Measurements from ENCODE around the gene PTPRF. TPM values are rescaled to one million over a fixed set of nuclear protein-coding genes. Genes with fewer than 3 reads are reported as not detected.

PTPRF gene
- total and polyA plus RNA-seq, 3 donors from 2014 or later: 43.1 to 51.0 (median 45.4) TPM

DNA sequence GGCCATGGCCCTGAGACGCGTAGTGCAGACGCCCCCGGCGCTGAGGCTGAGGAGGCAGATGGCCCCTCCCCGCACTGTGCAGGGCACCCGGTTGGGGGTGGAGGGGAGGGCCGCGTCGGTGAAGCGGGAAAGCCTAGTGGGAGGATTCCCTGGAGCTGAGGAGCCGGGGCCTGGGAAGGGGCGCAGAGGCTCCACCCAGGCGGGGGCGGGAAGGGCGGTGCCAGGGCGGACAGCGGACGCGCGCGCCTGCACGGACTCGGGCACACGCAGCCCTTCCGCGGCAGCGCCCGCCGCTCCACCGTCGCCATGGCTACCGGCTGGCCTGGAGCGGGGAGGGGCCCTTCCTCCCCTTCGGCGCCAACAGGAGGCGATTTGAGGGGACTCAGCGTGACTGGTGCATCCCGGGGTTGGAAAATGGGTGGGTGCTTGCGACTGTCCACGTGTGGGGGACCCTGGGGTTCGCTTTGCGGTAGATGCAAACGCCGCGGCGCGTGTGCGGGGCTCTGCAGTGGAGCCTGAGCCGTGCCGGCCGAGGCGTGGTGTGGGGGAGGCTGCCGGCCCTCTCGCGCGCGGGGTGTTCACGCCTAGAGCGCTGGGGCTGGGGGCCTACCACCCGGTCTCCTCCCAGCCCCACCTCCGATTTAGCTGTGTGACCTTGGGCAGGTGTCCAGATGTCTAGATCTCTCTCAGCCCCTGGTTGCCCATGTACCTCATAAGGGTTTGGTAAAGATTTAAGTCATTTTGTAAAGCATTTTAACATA is 35.1 kb downstream of the PTPRF start:
- intact Hi-C loops (cut with DNase I; ENCODE audit: low total_unique reads): no loop called here
- no peaks in the 10 kb centered on the region for H3K27me3 ChIP-seq
- H3K27ac ChIP-seq: no peak overlapping the region
- 1 to 2% methylated on average over 9 to 45 of the region's 62 CpGs for WGBS, 2 donors
- H3K4me1 ChIP-seq: peaks cover 32% of the 10 kb centered on the region
- no peak for TF ChIP-seq POLR2A (IDR thresholded peaks at IDR 0.05)
- TF ChIP-seq, protein P1, sequence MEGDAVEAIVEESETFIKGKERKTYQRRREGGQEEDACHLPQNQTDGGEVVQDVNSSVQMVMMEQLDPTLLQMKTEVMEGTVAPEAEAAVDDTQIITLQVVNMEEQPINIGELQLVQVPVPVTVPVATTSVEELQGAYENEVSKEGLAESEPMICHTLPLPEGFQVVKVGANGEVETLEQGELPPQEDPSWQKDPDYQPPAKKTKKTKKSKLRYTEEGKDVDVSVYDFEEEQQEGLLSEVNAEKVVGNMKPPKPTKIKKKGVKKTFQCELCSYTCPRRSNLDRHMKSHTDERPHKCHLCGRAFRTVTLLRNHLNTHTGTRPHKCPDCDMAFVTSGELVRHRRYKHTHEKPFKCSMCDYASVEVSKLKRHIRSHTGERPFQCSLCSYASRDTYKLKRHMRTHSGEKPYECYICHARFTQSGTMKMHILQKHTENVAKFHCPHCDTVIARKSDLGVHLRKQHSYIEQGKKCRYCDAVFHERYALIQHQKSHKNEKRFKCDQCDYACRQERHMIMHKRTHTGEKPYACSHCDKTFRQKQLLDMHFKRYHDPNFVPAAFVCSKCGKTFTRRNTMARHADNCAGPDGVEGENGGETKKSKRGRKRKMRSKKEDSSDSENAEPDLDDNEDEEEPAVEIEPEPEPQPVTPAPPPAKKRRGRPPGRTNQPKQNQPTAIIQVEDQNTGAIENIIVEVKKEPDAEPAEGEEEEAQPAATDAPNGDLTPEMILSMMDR (IDR thresholded peaks at IDR 0.05): no peak
- H3K4me3 ChIP-seq: peak overlapping the region; percentile 45 to 63
- DNase-seq: peak; percentile 69
- H3K9me3 ChIP-seq: no peaks in the 10 kb centered on the region
- no peaks in the 10 kb centered on the region for H3K36me3 ChIP-seq (ENCODE audit: low read depth, missing control alignments)

DNA sequence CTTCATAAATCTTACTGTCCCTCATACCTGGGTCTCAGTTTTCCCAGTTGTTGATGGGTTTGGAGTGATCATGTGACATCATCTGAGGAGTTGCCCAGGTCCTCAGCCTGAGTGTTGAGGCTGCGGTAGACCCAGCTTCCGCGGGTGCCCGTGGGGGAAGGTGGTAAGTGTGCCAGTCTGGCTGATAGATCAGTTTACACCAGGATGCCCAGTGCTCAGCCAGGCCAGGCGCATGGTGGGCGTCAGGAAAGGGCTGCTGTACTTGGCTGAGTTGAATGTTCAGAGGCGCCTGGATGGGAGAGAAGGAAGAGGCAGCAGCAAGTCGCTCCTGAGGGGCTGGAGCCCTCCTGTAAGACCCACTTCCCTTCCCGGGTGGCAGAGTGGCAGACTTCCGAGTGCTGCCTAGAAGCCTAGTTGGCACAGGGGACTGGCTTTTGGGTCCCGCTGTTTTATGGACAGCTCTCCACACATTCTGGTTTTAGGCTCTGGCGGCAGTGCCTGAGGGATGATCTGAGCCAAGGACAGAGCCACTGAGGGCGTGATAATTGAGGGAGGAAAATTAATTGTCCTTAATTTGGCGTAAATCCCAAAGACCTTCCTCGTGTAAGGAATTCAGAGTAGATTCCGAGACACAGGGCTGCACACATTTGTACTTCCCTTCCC is 35.8 kb downstream of the PTPRF start:
- Histone ChIP-seq H3K27me3 (no peaks in the 10 kb centered on the region), H3K4me1 (peaks cover 32% of the 10 kb centered on the region), H3K27ac (no peak overlapping the region), H3K36me3 (ENCODE audit: low read depth, missing control alignments) (no peaks in the 10 kb centered on the region), H3K4me3 (no peak overlapping the region), H3K9me3 (no peaks in the 10 kb centered on the region)
- no peak for DNase-seq
- 65 to 71% methylated on average over 14 to 16 of the region's 16 CpGs for WGBS, 2 donors
- TF ChIP-seq, protein P1 (IDR thresholded peaks at IDR 0.05): no peak
- no peak for TF ChIP-seq POLR2A (IDR thresholded peaks at IDR 0.05)
- intact Hi-C loops (cut with DNase I; ENCODE audit: low total_unique reads): no loop called here

DNA sequence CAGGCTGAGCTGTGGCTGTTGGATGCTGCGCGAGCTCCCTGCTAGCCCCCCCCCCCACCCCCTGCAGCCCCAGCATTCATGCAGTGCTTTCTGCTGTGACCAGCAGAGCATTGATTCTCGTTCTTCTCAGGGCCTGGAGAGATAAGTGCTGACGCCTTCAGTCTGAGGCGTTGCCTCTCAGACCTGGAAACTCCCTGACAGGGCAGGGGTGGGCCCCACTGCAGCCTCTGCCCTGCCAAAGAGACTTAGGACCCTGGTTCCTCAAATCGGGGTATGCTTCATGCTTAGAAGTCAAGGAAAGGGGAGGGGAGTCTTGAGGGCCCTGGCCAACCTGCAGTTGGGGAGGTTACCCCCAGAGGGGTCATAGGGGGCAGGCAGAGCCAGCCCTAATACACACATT is 38.5 kb downstream of the PTPRF start:
- Histone ChIP-seq H3K4me1 (peaks cover 28% of the 10 kb centered on the region), H3K27me3 (no peaks in the 10 kb centered on the region), H3K27ac (no peak overlapping the region), H3K36me3 (ENCODE audit: low read depth, missing control alignments) (no peaks in the 10 kb centered on the region), H3K9me3 (no peaks in the 10 kb centered on the region), H3K4me3 (no peak overlapping the region)
- DNase-seq: no peak
- WGBS, 2 donors: 47 to 55% methylated on average over 4 to 6 of the region's 6 CpGs
- TF ChIP-seq POLR2A (IDR thresholded peaks at IDR 0.05): no peak
- TF ChIP-seq, protein P1 (IDR thresholded peaks at IDR 0.05): no peak
- intact Hi-C loops (cut with DNase I; ENCODE audit: low total_unique reads): no loop called here

DNA sequence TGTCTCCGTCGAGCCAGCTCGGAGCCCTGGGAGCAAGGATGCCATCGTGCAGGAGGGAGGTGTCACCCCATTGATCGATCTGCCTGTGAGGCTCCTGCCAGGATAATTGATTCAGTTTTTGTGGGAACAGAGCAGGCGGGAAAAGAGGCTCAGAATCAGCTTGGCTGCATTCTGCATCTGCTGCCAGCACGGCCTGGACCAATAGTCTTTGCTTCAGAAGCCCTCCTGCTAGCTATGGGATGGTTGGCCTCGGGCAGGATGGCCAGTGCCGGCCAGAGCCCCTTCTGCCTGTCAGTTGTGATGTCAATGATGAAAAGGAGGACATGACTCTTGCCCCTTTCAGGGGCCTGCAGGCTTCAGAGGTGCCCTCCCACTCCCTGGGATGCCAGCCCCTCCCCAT is 39.6 kb downstream of the PTPRF start:
- H3K27ac ChIP-seq: no peak overlapping the region
- TF ChIP-seq POLR2A (IDR thresholded peaks at IDR 0.05): no peak
- TF ChIP-seq, protein P1 (IDR thresholded peaks at IDR 0.05): no peak
- no peaks in the 10 kb centered on the region for H3K36me3 ChIP-seq (ENCODE audit: low read depth, missing control alignments)
- H3K4me3 ChIP-seq: no peak overlapping the region
- no peaks in the 10 kb centered on the region for H3K27me3 ChIP-seq
- no peak for DNase-seq
- WGBS, 2 donors: 87 to 92% methylated on average over 8 to 9 of the region's 9 CpGs
- H3K9me3 ChIP-seq: no peaks in the 10 kb centered on the region
- intact Hi-C loops (cut with DNase I; ENCODE audit: low total_unique reads): no loop called here
- H3K4me1 ChIP-seq: peaks cover 17% of the 10 kb centered on the region
